Fibroblast of pulmonary artery (primary cell): Measurements from ENCODE around the gene ANKZF1.
"Not testable (repeated sequence)": the region's sequence is repeated elsewhere in the genome, so short reads cannot be mapped to it uniquely, and the experiment has no call there.

Source experiments
- DNase-seq: peaks from one replicate; pipeline ENCODE4 v3.0.0-alpha.2; 2010; ENCODE audit warnings: low read depth
- H3K4me3 ChIP-seq: replicated peaks from 2 replicates; pipeline ENCODE4 v1.5.1; 2011; ENCODE audit warnings: low read depth, mild to moderate bottlenecking, control low read depth, low read length, moderate library complexity
- CTCF ChIP-seq: IDR thresholded peaks from 2 replicates; pipeline ENCODE4 v1.5.1; 2011; ENCODE audit warnings: mild to moderate bottlenecking, control low read depth, low read length, inconsistent platforms; ENCODE audit errors: missing control alignments

ANKZF1 gene

DNA sequence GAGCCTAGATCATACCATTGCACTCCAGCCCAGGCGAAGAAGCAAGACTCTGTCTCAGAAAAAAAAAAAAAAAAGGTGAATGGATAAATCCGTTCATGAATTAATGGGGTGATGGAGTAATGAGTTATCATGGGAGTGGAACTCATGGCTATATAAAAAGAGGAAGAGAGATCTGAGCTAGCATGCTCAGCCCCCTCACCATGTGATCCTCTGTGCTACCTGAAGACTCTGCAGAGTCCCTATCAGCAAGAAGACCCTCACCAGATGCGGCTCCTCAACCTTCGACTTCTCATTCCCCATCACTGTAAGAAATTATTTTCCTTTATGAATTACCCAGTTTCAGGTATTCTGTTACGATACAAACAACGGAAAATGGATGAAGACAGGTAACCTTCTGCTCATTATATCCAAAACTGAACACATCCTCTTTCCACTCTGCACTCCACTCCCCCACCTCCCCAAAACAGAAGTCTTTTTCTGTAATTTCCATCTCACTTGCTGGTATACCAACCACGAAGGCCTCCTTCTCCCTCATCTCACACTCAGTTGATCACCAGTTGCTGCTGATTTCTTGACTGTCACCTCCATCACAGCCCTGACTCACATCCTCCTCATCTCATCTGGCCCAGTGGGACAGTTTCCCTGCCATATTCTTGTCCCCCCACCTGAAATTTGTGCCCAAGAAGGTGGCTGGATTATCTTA, 42.7 kb upstream of the ANKZF1 start:
- TF ChIP-seq CTCF: no peak
- no peak overlapping the region for H3K4me3 ChIP-seq
- no peak for DNase-seq

DNA sequence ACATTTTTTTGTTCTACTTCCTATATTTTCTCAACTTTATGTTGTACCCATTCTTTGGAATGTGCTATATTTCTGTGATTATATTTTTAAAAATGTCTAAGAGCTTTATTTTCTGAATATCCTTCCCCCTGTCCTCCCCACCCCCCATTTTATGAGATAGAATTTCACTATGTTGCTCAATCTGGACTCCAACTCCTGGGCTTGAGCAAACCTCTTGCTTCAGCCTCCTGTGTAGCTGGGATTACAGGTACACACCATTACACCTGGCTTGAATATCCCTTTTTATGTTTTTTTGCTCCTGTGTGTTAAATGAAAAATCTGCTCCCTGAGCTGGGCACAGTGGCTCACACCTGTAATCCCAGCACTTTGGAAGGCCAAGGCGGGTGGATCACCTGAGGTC, 32.2 kb upstream of the ANKZF1 start:
- no peak overlapping the region for H3K4me3 ChIP-seq
- TF ChIP-seq CTCF: no peak
- no peak for DNase-seq

GRCh38 chr2:219198974-219199373, 30.6 kb upstream of the ANKZF1 start:
- no peak for TF ChIP-seq CTCF

GRCh38 chr2:219199470-219200211, 30.0 kb upstream of the ANKZF1 start:
- H3K4me3 ChIP-seq: no peak overlapping the region
- no peak for TF ChIP-seq CTCF
- no peak for DNase-seq

More at GRCh38 chr2:219198974-219199373, 30.6 kb upstream of the ANKZF1 start:
- H3K4me3 ChIP-seq: no peak overlapping the region
- DNase-seq: no peak

- DNase-seq, H3K4me3 ChIP-seq: not testable (repeated sequence)
These were observed 28.9 kb upstream of the ANKZF1 start for GRCh38 chr2:219200502-219201326.

- H3K4me3 ChIP-seq, DNase-seq: not testable (repeated sequence)
These were observed 28.3 kb upstream of the ANKZF1 start for GRCh38 chr2:219201331-219201730.

DNA sequence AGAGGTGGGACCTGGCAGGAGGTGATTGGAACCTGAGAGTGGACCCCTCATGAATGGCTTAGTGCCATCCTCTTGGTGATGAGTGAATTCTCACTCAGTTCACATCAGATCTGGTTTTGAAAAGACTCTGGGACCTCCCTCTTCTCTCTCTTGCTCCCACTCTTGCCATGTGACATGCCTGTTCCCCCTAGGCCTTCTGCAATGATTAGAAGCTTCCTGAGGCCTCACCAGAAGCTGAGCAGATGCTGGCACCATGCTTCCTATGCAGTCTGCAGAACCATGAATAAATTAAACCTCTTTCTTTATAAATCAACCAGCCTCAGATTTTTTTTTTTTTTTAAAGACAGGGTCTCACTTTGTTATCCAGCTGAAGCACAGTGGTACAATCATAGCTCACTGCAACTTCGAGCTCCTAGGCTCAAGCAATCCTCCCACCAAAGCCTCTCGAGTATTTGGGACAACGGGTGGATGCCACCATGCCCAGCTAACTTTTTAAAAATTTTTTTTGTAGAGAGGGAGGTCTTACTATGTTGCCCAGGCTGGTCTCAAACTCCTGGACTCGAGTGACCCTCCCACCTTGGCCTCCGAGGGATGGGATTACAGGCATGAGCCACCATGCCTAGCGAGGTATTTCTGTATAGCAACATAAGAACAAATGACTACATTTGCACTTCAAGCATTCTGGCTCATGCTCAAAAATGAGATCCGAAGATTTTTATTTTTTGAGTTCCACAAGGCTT, 25.0 kb upstream of the ANKZF1 start:
- no peak overlapping the region for H3K4me3 ChIP-seq
- no peak for TF ChIP-seq CTCF
- no peak for DNase-seq
